K562 (cell line): Measurements from ENCODE around the gene DNAL4. TPM values are rescaled to one million over a fixed set of nuclear protein-coding genes. Genes with fewer than 3 reads are reported as not detected.

ENCODE experiments used
- ATAC-seq: fragments of 200-7000 bp; cut with Tn5 transposase; 3 replicates; pipeline ENCODE4 v1.9.1; 2020; ENCODE audit warnings: moderate library complexity
- BruUV-seq: library from RNA; stranded (reverse); fragments of 400-500 nt; replicated peaks from 2 replicates; lab custom pipeline; 2021; lab: Mats Ljungman, UMichigan
- CTCF ChIA-PET: fragments of 300-600 bp; formaldehyde crosslinking; extraction: SDS; loops from one replicate; lab custom pipeline; 2021; ENCODE audit warnings: low intra/inter-chr PET ratio; lab: Yijun Ruan, JAX
- POLR2A ChIA-PET: fragments of 300-600, 350-650 bp; sonication (Branson Sonifier 250); formaldehyde crosslinking; extraction: SDS; loops from one replicate; lab custom pipeline; 2021; ENCODE audit warnings: antibody characterized with exemption, inconsistent platforms; lab: Yijun Ruan, JAX
- DNase-seq, 4 experiments: peaks; one replicate each; pipeline versions ENCODE4 v3.0.0 to v3.0.0-alpha.2; 2011 to 2018; ENCODE audit warnings: low spot score in 3 of 4, mixed read lengths in 3 of 4; ENCODE audit errors: extremely low read depth in 1 of 4
- FAIRE-seq: peaks from 2 replicates; lab custom pipeline; 2011; peaks lifted over from hg19 to GRCh38; lab: Jason Lieb, UNC
- H2AFZ ChIP-seq: 2 replicates; pipeline ENCODE4 v1.6.0; 2011; ENCODE audit warnings: low read depth, low read length, control low read depth, inconsistent platforms
- H3K27ac ChIP-seq: fragments of 200-600 bp; 3 replicates; pipeline ENCODE4 v1.8.0; 2011; ENCODE audit warnings: low read depth, mild to moderate bottlenecking, control low read depth, inconsistent platforms, low read length, moderate library complexity, mixed read lengths; ENCODE audit errors: extremely low read depth
- H3K27me3 ChIP-seq, 2 experiments: fragments of 300-600 bp in 1 of 2; 2 replicates in 1 of 2; 3 replicates in 1 of 2; pipeline versions ENCODE4 v1.6.0 to v1.8.0; 2011; ENCODE audit warnings: inconsistent platforms in 2 of 2, low read length in 2 of 2, mild to moderate bottlenecking in 1 of 2, mixed read lengths in 1 of 2, moderate library complexity in 1 of 2; ENCODE audit not compliant: control insufficient read depth in 2 of 2, insufficient read depth in 2 of 2
- H3K36me3 ChIP-seq: fragments of 300-600 bp; 3 replicates; pipeline ENCODE4 v1.8.0; 2011; ENCODE audit warnings: mild to moderate bottlenecking, low read length, inconsistent platforms; ENCODE audit not compliant: control insufficient read depth, insufficient read depth
- H3K4me1 ChIP-seq, 2 experiments: fragments of 200-600 bp in 1 of 2; replicated peaks in 1 of 2; 2 replicates in 1 of 2; 3 replicates in 1 of 2; pipeline versions ENCODE4 v1.5.1 to v1.8.0; 2011; ENCODE audit warnings: inconsistent platforms in 2 of 2, low read length in 2 of 2, mild to moderate bottlenecking in 1 of 2, mixed read lengths in 1 of 2, moderate library complexity in 1 of 2; ENCODE audit not compliant: control insufficient read depth in 2 of 2, insufficient read depth in 2 of 2
- H3K4me2 ChIP-seq: 2 replicates; pipeline ENCODE4 v1.6.1; 2011; ENCODE audit warnings: low read length, control low read depth, inconsistent platforms, mixed read lengths; ENCODE audit not compliant: insufficient read depth
- H3K4me3 ChIP-seq: fragments of 200-600 bp; sonication (generic), shearing (Covaris generic); 2 replicates; pipeline ENCODE4 v1.5.1; 2016; ENCODE audit warnings: control low read depth, inconsistent platforms
- H3K79me2 ChIP-seq: fragments of 200-600 bp; 3 replicates; pipeline ENCODE4 v1.8.0; 2011; ENCODE audit warnings: low read length, inconsistent platforms; ENCODE audit not compliant: control insufficient read depth, insufficient read depth
- H3K9ac ChIP-seq, 2 experiments: 2 replicates each; pipeline versions ENCODE4 v1.6.0 to v1.6.1; 2011; ENCODE audit warnings: low read depth in 2 of 2, low read length in 2 of 2, control low read depth in 1 of 2, inconsistent platforms in 1 of 2, mild to moderate bottlenecking in 1 of 2, mixed read lengths in 1 of 2; ENCODE audit not compliant: insufficient read depth in 1 of 2
- H3K9me1 ChIP-seq: one replicate; pipeline ENCODE4 v1.6.0; 2011; ENCODE audit warnings: inconsistent platforms, mild to moderate bottlenecking, low read length, moderate library complexity; ENCODE audit not compliant: control insufficient read depth, insufficient read depth
- H3K9me3 ChIP-seq: replicated peaks from 2 replicates; pipeline ENCODE4 v1.5.1; 2011; ENCODE audit warnings: low read depth, low read length, inconsistent platforms; ENCODE audit not compliant: control insufficient read depth, insufficient read depth
- H4K20me1 ChIP-seq: replicated peaks from 2 replicates; pipeline ENCODE4 v1.6.1; 2011; ENCODE audit warnings: low read length, inconsistent platforms, mixed read lengths; ENCODE audit not compliant: control insufficient read depth, insufficient read depth
- LEF1 ChIP-seq: fragments of 450-650 bp; IDR thresholded peaks from 2 replicates; pipeline ENCODE4 v1.6.1; 2016; ENCODE audit warnings: mild to moderate bottlenecking
- NFIC ChIP-seq: fragments of 450-650 bp; IDR thresholded peaks from 2 replicates; pipeline ENCODE4 v1.6.1; 2017; ENCODE audit warnings: mild to moderate bottlenecking, inconsistent platforms
- PHTF2 ChIP-seq: fragments of 250-450 bp; sonication (Bioruptor Pico); IDR thresholded peaks from 2 replicates; pipeline ENCODE4 v1.5.0; 2021; ENCODE audit warnings: mild to moderate bottlenecking
- ZNF589 ChIP-seq: fragments of 200-800 bp; sonication (Bioruptor generic); IDR thresholded peaks from 2 replicates; pipeline ENCODE4 v1.6.1; 2016; ENCODE audit warnings: low read depth, missing genetic modification characterization, missing compliant biosample characterization
- WGBS: fragments of 100-300 bp; shearing (Covaris generic); methylation state at CpG from one replicate; pipeline ENCODE4 v1.1.6; 2016; ENCODE audit warnings: low coverage, mixed read lengths; ENCODE audit not compliant: insufficient coverage; ENCODE audit errors: missing lambda C conversion rate; 5-methylcytosine and 5-hydroxymethylcytosine counted together
- in situ Hi-C: fragments of 300-500 bp; cut with MboI; formaldehyde crosslinking; loops from 4 replicates; pipeline ENCODE4 v1.15.0; 2018; ENCODE audit warnings: inconsistent platforms, mixed read lengths
- intact Hi-C: fragments of 100-400 bp; cut with micrococcal nuclease; formaldehyde crosslinking; loops from 2 replicates; pipeline ENCODE4 v1.14.2; 2022
- polyA plus RNA-seq, 8 experiments: library from polyadenylated mRNA; depleted of rRNA in 4 of 8; stranded (reverse) in 5 of 8; unstranded in 3 of 8; fragments of >200 nt; fragmentation: Nextera tagmentation in 2 of 8; fragmentation: Illumina TruSeq in 1 of 8; extraction: Ambion mirVana in 2 of 8; extraction: Trizol in 1 of 8; gene quantifications; 2 replicates each; pipeline versions ENCODE4 v1.2.1 to v1.2.3, GENCODE V29; 2011 to 2014; ENCODE audit warnings: inconsistent platforms in 1 of 8, missing spikeins in 1 of 8
- total RNA-seq, 7 experiments: library from RNA; depleted of rRNA in 6 of 7; stranded (reverse); fragments of >200 nt in 6 of 7; fragmentation: Illumina TruSeq in 2 of 7; extraction: Trizol in 2 of 7; gene quantifications; 2 replicates each; pipeline versions ENCODE4 v1.2.1 to v1.2.3, GENCODE V29; 2011 to 2021; ENCODE audit warnings: low replicate concordance in 1 of 7
- TF ChIP-seq, protein P1 (sequence below), 2 experiments: fragments of 450-650 bp in 1 of 2; sonication (generic) in 1 of 2; formaldehyde crosslinking in 1 of 2; IDR thresholded peaks in 1 of 2; conservative IDR thresholded peaks in 1 of 2; 2 replicates each; pipeline versions ENCODE4 v1.6.1 to v1.8.1; 2016 to 2023; ENCODE audit warnings: mild to moderate bottlenecking in 2 of 2, moderate library complexity in 2 of 2, inconsistent platforms in 1 of 2, missing genetic modification reagents in 1 of 2
- TF ChIP-seq, protein P2 (sequence below): sonication (generic); IDR thresholded peaks from 2 replicates; pipeline ENCODE4 v1.6.1; 2016
- TF ChIP-seq, protein P3 (sequence below): fragments of 250-450 bp; sonication (Bioruptor Pico); IDR thresholded peaks from 2 replicates; pipeline ENCODE4 v1.8.0; 2022; ENCODE audit warnings: inconsistent platforms, mild to moderate bottlenecking, moderate library complexity, borderline replicate concordance
- TF ChIP-seq, protein P4 (sequence below): IDR thresholded peaks from 3 replicates; pipeline ENCODE4 v1.6.1; 2011; ENCODE audit warnings: borderline replicate concordance, mild to moderate bottlenecking, moderate library complexity; ENCODE audit not compliant: insufficient read length; ENCODE audit errors: extremely low read depth

The DNAL4 gene
- total and polyA plus RNA-seq, 9 of the 15 experiments (the other 6 are each of a cell fraction or from before 2014, with no cell fraction given) = 0.20 to 9.4 (median 5.2) TPM

DNA sequence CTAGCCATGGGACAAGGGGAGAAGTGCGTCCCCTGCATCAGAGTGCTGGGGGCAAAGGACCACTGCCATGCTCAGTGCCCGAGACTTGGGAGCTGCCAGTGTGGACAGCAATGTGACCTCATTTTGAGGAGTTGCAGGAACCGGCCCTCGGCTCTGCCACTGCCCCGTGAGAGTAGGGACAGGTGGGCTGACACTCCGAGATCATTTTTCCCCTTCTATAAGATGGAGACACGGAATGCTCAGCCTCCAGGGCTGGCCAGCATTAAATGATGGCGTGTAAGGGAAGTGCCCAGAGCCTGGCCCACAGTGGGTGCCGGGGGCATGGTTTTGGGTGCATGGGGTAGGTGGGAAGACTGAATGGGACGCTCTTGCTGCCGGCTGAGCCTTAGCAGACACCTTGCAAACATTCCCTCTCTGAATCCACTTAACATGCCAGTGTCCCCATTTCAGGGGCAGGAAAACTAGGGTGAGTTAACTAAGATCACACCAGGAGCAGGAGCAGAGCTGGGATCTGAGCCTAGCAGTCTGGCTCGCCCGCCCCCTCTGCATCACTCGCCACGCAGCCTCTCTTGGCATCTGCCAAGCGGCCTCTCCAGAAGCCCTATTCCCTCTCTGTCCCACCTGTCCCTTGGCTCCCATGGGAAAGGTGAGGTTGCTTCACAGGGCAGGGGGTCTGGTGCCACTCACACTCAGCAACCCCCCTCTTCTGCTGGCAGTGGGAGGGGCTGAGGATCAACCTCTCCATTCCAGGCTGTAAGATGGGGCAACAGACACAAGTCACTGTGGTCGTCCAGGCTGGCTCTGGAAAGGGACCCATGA, 36.3 kb upstream of the DNAL4 start:
- Histone ChIP-seq H3K4me2 (no peak overlapping the region), H3K4me1 (peaks cover 0 to 8% of the 10 kb centered on the region in 2 experiments; a peak in 2 of 5 replicates)

More for the DNA sequence above, 36.3 kb upstream of the DNAL4 start:
- no peak overlapping the region for H3K4me3 ChIP-seq
- H3K27ac ChIP-seq = no peak overlapping the region
- no peaks in the 10 kb centered on the region for H3K36me3 ChIP-seq
- H4K20me1 ChIP-seq = no peaks in the 10 kb centered on the region
- intact Hi-C loops = no loop called here
- H3K9me1 ChIP-seq = no peaks in the 10 kb centered on the region
- no peaks in the 10 kb centered on the region for H3K79me2 ChIP-seq
- no peaks in the 10 kb centered on the region for H3K27me3 ChIP-seq
- POLR2A ChIA-PET = no interaction called here
- no TSS peak for BruUV-seq
- 38% methylated on average over 13 of the region's 17 CpGs for WGBS
- in situ Hi-C loops = no loop called here
- no peak for ATAC-seq
- no peak for FAIRE-seq
- no peak overlapping the region; a peak in 1 of 4 replicates for H3K9ac ChIP-seq
- CTCF ChIA-PET = no interaction called here
- H2AFZ ChIP-seq = no peak overlapping the region
- no peak for DNase-seq
- TF ChIP-seq PHTF2 (CRISPR knock-in tag) = no peak
- no peak for TF ChIP-seq LEF1
- TF ChIP-seq, protein P1, sequence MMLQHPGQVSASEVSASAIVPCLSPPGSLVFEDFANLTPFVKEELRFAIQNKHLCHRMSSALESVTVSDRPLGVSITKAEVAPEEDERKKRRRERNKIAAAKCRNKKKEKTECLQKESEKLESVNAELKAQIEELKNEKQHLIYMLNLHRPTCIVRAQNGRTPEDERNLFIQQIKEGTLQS (IDR thresholded peaks at IDR 0.05) = no peak
- TF ChIP-seq, protein P1 (CRISPR knock-in tag; conservative IDR thresholded peaks at IDR 0.05) = no peak
- TF ChIP-seq ZNF589 = no peak
- TF ChIP-seq, protein P2, sequence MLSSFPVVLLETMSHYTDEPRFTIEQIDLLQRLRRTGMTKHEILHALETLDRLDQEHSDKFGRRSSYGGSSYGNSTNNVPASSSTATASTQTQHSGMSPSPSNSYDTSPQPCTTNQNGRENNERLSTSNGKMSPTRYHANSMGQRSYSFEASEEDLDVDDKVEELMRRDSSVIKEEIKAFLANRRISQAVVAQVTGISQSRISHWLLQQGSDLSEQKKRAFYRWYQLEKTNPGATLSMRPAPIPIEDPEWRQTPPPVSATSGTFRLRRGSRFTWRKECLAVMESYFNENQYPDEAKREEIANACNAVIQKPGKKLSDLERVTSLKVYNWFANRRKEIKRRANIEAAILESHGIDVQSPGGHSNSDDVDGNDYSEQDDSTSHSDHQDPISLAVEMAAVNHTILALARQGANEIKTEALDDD = no peak
- TF ChIP-seq, protein P3, sequence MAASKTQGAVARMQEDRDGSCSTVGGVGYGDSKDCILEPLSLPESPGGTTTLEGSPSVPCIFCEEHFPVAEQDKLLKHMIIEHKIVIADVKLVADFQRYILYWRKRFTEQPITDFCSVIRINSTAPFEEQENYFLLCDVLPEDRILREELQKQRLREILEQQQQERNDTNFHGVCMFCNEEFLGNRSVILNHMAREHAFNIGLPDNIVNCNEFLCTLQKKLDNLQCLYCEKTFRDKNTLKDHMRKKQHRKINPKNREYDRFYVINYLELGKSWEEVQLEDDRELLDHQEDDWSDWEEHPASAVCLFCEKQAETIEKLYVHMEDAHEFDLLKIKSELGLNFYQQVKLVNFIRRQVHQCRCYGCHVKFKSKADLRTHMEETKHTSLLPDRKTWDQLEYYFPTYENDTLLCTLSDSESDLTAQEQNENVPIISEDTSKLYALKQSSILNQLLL (CRISPR knock-in tag) = no peak
- TF ChIP-seq NFIC = no peak
- TF ChIP-seq, protein P4, sequence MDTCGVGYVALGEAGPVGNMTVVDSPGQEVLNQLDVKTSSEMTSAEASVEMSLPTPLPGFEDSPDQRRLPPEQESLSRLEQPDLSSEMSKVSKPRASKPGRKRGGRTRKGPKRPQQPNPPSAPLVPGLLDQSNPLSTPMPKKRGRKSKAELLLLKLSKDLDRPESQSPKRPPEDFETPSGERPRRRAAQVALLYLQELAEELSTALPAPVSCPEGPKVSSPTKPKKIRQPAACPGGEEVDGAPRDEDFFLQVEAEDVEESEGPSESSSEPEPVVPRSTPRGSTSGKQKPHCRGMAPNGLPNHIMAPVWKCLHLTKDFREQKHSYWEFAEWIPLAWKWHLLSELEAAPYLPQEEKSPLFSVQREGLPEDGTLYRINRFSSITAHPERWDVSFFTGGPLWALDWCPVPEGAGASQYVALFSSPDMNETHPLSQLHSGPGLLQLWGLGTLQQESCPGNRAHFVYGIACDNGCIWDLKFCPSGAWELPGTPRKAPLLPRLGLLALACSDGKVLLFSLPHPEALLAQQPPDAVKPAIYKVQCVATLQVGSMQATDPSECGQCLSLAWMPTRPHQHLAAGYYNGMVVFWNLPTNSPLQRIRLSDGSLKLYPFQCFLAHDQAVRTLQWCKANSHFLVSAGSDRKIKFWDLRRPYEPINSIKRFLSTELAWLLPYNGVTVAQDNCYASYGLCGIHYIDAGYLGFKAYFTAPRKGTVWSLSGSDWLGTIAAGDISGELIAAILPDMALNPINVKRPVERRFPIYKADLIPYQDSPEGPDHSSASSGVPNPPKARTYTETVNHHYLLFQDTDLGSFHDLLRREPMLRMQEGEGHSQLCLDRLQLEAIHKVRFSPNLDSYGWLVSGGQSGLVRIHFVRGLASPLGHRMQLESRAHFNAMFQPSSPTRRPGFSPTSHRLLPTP = no peak
- no peaks in the 10 kb centered on the region for H3K9me3 ChIP-seq
